GM12878 (cell line): ENCODE results near the gene MCAT. TPM values are rescaled to one million over a fixed set of nuclear protein-coding genes. Genes with fewer than 3 reads are reported as not detected.

Source experiments
- EED ChIP-seq: sonication (generic); IDR thresholded peaks from 2 replicates; pipeline ENCODE4 v1.6.1; 2016; ENCODE audit warnings: antibody characterized with exemption, low read depth
- EGR1 ChIP-seq, 2 experiments: IDR thresholded peaks; 1 replicate in 1 of 2; 2 replicates in 1 of 2; pipeline ENCODE4 v1.6.1; 2011 to 2012; ENCODE audit warnings: low read depth in 2 of 2, low read length in 2 of 2, borderline replicate concordance in 1 of 2, mild to moderate bottlenecking in 1 of 2, moderate library complexity in 1 of 2
- EP300 ChIP-seq, 2 experiments: fragments of 150-350 bp in 1 of 2; IDR thresholded peaks; 2 replicates each; pipeline ENCODE4 v1.6.1; 2011 to 2012; ENCODE audit warnings: low read depth in 2 of 2, low read length in 2 of 2, borderline replicate concordance in 1 of 2, improper control_type of control experiment in 1 of 2, inconsistent platforms in 1 of 2; ENCODE audit not compliant: control insufficient read depth in 1 of 2
- IKZF2 ChIP-seq, 2 experiments: fragments of 450-650 bp; IDR thresholded peaks; 2 replicates each; pipeline ENCODE4 v1.6.1; 2017; ENCODE audit warnings: mild to moderate bottlenecking in 2 of 2, moderate library complexity in 2 of 2
- MTA2 ChIP-seq: fragments of 450-650 bp; IDR thresholded peaks from 2 replicates; pipeline ENCODE4 v1.6.1; 2016; ENCODE audit warnings: low read depth, mild to moderate bottlenecking, moderate library complexity
- NR2C1 ChIP-seq: fragments of 450-650 bp; IDR thresholded peaks from 2 replicates; pipeline ENCODE4 v1.6.1; 2017; ENCODE audit warnings: antibody characterized with exemption, mild to moderate bottlenecking, moderate library complexity
- NR2F1 ChIP-seq: fragments of 450-650 bp; conservative IDR thresholded peaks from 2 replicates; pipeline ENCODE4 v1.6.1; 2017; ENCODE audit warnings: mild to moderate bottlenecking
- NRF1 ChIP-seq: conservative IDR thresholded peaks from 2 replicates; pipeline ENCODE4 v1.6.1; 2011; ENCODE audit warnings: mild to moderate bottlenecking, low read depth, low read length, improper control_type of control experiment
- PAX5 ChIP-seq: IDR thresholded peaks from 2 replicates; pipeline ENCODE4 v1.6.1; 2011; ENCODE audit warnings: low read depth, low read length, borderline replicate concordance
- POLR2AphosphoS2 ChIP-seq: IDR thresholded peaks from 2 replicates; pipeline ENCODE4 v1.6.1; 2011; ENCODE audit warnings: low read depth, mild to moderate bottlenecking, low read length, improper control_type of control experiment, moderate library complexity
- RUNX3 ChIP-seq: IDR thresholded peaks from 2 replicates; pipeline ENCODE4 v1.6.1; 2012; ENCODE audit warnings: low read length, inconsistent platforms
- SIN3A ChIP-seq: IDR thresholded peaks from 2 replicates; pipeline ENCODE4 v1.6.1; 2012; ENCODE audit warnings: low read depth, low read length, improper control_type of control experiment
- SIX5 ChIP-seq: IDR thresholded peaks from 2 replicates; pipeline ENCODE4 v1.6.1; 2011; ENCODE audit warnings: mild to moderate bottlenecking, low read depth, low read length, moderate library complexity; ENCODE audit not compliant: severe bottlenecking
- SRF ChIP-seq, 2 experiments: IDR thresholded peaks; 2 replicates each; pipeline ENCODE4 v1.6.1; 2011; ENCODE audit warnings: low read depth in 2 of 2, low read length in 2 of 2, mild to moderate bottlenecking in 1 of 2, moderate library complexity in 1 of 2
- TCF12 ChIP-seq: IDR thresholded peaks from 2 replicates; pipeline ENCODE4 v1.6.1; 2011; ENCODE audit warnings: low read depth, mild to moderate bottlenecking, low read length
- YBX1 ChIP-seq: fragments of 450-650 bp; IDR thresholded peaks from 2 replicates; pipeline ENCODE4 v1.6.1; 2016; ENCODE audit warnings: antibody characterized with exemption
- ZNF207 ChIP-seq: fragments of 450-650 bp; IDR thresholded peaks from 2 replicates; pipeline ENCODE4 v1.6.1; 2014; ENCODE audit warnings: antibody characterized with exemption, mild to moderate bottlenecking, borderline replicate concordance
- polyA plus RNA-seq, 11 experiments: library from polyadenylated mRNA; depleted of rRNA in 4 of 11; unstranded in 6 of 11; stranded (reverse) in 5 of 11; fragments of >200 nt; fragmentation: Nextera tagmentation in 4 of 11; fragmentation: Illumina TruSeq in 1 of 11; extraction: Ambion mirVana in 4 of 11; extraction: Trizol in 1 of 11; gene quantifications; 1 replicate in 1 of 11; 2 replicates in 10 of 11; pipeline versions ENCODE4 v1.2.1 to v1.2.3, GENCODE V29; 2011 to 2016; ENCODE audit warnings: inconsistent platforms in 2 of 11, missing spikeins in 2 of 11, low read depth in 1 of 11
- total RNA-seq, 4 experiments: library from RNA; depleted of rRNA in 3 of 4; stranded (reverse); fragments of >200 nt in 3 of 4; fragmentation: Illumina TruSeq in 1 of 4; extraction: Trizol in 1 of 4; gene quantifications; 2 replicates each; pipeline versions ENCODE4 v1.2.1 to v1.2.3, GENCODE V29; 2013 to 2021
- TF ChIP-seq, protein P1 (sequence below): fragments of 450-650 bp; IDR thresholded peaks from 2 replicates; pipeline ENCODE4 v1.6.1; 2016; ENCODE audit warnings: mild to moderate bottlenecking, moderate library complexity, borderline replicate concordance
- TF ChIP-seq, protein P2 (sequence below): fragments of 450-650 bp; conservative IDR thresholded peaks from 2 replicates; pipeline ENCODE4 v1.6.1; 2017; ENCODE audit warnings: mild to moderate bottlenecking, moderate library complexity
- TF ChIP-seq, protein P3 (sequence below): fragments of 450-650 bp; IDR thresholded peaks from 2 replicates; pipeline ENCODE4 v1.6.1; 2016; ENCODE audit warnings: mild to moderate bottlenecking
- TF ChIP-seq, protein P4 (sequence below): IDR thresholded peaks from 2 replicates; pipeline ENCODE4 v1.6.1; 2011; ENCODE audit warnings: borderline replicate concordance, low read depth, mild to moderate bottlenecking, moderate library complexity, mixed read lengths, low read length; ENCODE audit not compliant: insufficient read depth; ENCODE audit errors: extremely low read length

Gene MCAT
- total and polyA plus RNA-seq, 10 of the 15 experiments (the other 5 are each of a cell fraction or from before 2014, with no cell fraction given): 3.6 to 29.1 (median 19.3) TPM

DNA sequence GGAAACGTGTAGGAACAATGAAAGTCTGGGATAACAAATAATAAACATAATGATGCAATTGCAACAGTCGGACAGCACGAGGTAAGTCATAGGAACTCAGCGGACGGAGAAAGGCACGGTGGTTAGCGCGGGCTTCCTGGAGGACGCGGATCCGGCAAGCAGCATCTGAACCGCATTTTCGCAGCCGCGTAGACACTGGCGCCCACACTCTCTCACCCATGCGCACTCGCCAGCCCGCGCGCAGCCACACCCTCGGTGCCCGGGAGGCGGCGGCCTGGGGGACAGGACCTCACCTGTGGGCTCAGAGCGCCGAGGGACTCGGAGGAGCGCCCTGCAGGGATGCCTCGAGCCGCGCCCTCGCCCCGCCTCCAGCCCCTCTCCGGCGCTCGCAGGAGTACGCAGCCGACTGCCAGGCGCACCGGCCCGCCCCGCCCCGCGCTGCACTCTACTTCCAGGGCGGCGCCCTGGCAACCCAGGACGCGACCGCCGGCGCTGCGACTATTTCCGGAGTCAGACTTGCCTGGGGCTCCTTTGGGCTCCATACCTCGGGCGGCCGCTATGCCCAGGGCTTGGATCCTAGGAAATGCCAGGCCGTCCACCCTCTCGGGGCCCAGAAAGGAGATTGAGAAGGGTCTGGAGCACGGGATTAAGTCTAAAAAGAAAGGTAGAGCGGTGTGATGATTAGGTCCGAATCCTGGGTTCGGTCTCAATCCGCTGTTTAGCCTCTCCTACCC lies 54.0 kb downstream of the MCAT start, which contains the start of gene TTLL1 (continued):
- TF ChIP-seq EP300 (IDR thresholded peaks at IDR 0.05; ENCODE audit: borderline replicate concordance in 1 of 2, control insufficient read depth in 1 of 2, low read depth in 2 of 2, low read length in 2 of 2): no peak
- TF ChIP-seq POLR2AphosphoS2: no peak
- TF ChIP-seq YBX1: no peak
- peak; percentile 1; a peak in 1 of 4 replicates for TF ChIP-seq IKZF2 (IDR thresholded peaks at IDR 0.05)
- TF ChIP-seq SIX5: peak; percentile 50
- TF ChIP-seq TCF12: no peak
- TF ChIP-seq SRF (IDR thresholded peaks at IDR 0.05; ENCODE audit: low read depth in 2 of 2, low read length in 2 of 2): no peak
- TF ChIP-seq MTA2: 0 out of 2 replicates have a peak, but pooled peaks have one; percentile 44
- TF ChIP-seq EGR1 (IDR thresholded peaks at IDR 0.05; ENCODE audit: borderline replicate concordance in 1 of 2, low read depth in 2 of 2, low read length in 2 of 2): peak in 1 of 2 experiments; percentile 31; a peak in 1 of 3 replicates
- TF ChIP-seq RUNX3: peak; percentile 45
- TF ChIP-seq PAX5: no peak
- peak; percentile 98 for TF ChIP-seq NR2C1
- peak; percentile 15; the same call in 1 of the 2 replicates for TF ChIP-seq EED
- TF ChIP-seq, protein P1, sequence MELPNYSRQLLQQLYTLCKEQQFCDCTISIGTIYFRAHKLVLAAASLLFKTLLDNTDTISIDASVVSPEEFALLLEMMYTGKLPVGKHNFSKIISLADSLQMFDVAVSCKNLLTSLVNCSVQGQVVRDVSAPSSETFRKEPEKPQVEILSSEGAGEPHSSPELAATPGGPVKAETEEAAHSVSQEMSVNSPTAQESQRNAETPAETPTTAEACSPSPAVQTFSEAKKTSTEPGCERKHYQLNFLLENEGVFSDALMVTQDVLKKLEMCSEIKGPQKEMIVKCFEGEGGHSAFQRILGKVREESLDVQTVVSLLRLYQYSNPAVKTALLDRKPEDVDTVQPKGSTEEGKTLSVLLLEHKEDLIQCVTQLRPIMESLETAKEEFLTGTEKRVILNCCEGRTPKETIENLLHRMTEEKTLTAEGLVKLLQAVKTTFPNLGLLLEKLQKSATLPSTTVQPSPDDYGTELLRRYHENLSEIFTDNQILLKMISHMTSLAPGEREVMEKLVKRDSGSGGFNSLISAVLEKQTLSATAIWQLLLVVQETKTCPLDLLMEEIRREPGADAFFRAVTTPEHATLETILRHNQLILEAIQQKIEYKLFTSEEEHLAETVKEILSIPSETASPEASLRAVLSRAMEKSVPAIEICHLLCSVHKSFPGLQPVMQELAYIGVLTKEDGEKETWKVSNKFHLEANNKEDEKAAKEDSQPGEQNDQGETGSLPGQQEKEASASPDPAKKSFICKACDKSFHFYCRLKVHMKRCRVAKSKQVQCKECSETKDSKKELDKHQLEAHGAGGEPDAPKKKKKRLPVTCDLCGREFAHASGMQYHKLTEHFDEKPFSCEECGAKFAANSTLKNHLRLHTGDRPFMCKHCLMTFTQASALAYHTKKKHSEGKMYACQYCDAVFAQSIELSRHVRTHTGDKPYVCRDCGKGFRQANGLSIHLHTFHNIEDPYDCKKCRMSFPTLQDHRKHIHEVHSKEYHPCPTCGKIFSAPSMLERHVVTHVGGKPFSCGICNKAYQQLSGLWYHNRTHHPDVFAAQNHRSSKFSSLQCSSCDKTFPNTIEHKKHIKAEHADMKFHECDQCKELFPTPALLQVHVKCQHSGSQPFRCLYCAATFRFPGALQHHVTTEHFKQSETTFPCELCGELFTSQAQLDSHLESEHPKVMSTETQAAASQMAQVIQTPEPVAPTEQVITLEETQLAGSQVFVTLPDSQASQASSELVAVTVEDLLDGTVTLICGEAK: peak; percentile 90
- TF ChIP-seq, protein P2, sequence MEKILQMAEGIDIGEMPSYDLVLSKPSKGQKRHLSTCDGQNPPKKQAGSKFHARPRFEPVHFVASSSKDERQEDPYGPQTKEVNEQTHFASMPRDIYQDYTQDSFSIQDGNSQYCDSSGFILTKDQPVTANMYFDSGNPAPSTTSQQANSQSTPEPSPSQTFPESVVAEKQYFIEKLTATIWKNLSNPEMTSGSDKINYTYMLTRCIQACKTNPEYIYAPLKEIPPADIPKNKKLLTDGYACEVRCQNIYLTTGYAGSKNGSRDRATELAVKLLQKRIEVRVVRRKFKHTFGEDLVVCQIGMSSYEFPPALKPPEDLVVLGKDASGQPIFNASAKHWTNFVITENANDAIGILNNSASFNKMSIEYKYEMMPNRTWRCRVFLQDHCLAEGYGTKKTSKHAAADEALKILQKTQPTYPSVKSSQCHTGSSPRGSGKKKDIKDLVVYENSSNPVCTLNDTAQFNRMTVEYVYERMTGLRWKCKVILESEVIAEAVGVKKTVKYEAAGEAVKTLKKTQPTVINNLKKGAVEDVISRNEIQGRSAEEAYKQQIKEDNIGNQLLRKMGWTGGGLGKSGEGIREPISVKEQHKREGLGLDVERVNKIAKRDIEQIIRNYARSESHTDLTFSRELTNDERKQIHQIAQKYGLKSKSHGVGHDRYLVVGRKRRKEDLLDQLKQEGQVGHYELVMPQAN: peak; percentile 87
- peak; percentile 89; the same call in 1 of the 2 replicates for TF ChIP-seq ZNF207
- TF ChIP-seq, protein P3, sequence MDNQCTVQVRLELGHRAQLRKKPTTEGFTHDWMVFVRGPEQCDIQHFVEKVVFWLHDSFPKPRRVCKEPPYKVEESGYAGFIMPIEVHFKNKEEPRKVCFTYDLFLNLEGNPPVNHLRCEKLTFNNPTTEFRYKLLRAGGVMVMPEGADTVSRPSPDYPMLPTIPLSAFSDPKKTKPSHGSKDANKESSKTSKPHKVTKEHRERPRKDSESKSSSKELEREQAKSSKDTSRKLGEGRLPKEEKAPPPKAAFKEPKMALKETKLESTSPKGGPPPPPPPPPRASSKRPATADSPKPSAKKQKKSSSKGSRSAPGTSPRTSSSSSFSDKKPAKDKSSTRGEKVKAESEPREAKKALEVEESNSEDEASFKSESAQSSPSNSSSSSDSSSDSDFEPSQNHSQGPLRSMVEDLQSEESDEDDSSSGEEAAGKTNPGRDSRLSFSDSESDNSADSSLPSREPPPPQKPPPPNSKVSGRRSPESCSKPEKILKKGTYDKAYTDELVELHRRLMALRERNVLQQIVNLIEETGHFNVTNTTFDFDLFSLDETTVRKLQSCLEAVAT: peak; percentile 32; the same call in 1 of the 2 replicates
- TF ChIP-seq NR2F1: peak; percentile 36; the same call in 1 of the 2 replicates
- TF ChIP-seq, protein P4, sequence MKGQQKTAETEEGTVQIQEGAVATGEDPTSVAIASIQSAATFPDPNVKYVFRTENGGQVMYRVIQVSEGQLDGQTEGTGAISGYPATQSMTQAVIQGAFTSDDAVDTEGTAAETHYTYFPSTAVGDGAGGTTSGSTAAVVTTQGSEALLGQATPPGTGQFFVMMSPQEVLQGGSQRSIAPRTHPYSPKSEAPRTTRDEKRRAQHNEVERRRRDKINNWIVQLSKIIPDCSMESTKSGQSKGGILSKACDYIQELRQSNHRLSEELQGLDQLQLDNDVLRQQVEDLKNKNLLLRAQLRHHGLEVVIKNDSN: no peak
- 0 out of 2 replicates have a peak, but pooled peaks have one; percentile 17 for TF ChIP-seq NRF1
- TF ChIP-seq SIN3A: peak; percentile 95
